Activated CD4-positive, CD25-positive, alpha-beta regulatory T cell treated with anti-CD3 and anti-CD28 coated beads, Interleukin-2, amount 50 U/mL, for 16 hours (primary cell): ENCODE data around the gene UCN.
"Not testable (repeated sequence)": the region's sequence is repeated elsewhere in the genome, so short reads cannot be mapped to it uniquely, and the experiment has no call there.

Source experiments
- DNase-seq: peaks from one replicate; pipeline ENCODE4 v3.0.0-alpha.2; 2020; ENCODE audit warnings: low read depth, low spot score

Gene UCN

DNA sequence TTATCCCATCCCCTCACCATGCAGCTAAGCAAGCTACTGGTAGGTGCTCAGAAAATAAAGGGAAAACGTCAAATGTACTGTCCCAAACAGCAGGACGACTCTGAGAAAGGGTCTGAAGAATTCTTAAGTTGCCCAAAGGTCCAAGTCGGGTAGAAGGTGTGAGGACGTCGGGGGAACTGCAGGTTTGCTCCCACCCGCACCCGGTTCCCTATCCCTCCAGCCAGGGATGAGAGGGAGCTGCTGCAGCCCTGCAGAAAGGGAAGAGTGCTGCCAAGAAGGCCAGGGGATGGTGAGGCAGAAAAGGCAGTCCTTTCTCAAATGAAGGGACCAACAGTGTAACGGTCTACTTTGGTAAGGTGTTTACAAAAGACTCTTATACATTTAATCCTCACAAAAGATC, 6.9 kb upstream of the UCN start:
- no peak for DNase-seq

DNA sequence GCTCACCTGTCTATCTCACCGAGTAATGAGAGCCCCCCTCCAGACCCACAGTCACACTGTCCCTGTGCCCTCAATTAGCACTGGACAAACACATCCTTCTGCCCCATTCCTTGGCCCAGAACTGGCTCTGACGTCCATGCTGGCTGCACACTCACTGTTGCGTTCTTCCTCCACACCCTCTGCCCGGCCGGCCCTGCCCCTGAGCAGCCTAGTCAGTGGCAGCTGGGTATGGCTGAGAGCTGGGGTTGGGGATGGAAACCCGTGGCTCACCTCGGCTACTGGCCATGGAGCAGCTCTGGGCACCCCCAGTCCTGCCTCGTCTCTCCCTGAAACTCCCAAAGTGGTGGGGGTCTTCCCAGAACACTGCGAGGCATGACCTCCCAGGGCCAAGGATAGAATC, 6.5 kb upstream of the UCN start:
- no peak for DNase-seq

GRCh38 chr2:27313882-27314645, 5.8 kb upstream of the UCN start:
- no peak for DNase-seq

GRCh38 chr2:27312152-27312551, 3.9 kb upstream of the UCN start:
- no peak for DNase-seq

DNA sequence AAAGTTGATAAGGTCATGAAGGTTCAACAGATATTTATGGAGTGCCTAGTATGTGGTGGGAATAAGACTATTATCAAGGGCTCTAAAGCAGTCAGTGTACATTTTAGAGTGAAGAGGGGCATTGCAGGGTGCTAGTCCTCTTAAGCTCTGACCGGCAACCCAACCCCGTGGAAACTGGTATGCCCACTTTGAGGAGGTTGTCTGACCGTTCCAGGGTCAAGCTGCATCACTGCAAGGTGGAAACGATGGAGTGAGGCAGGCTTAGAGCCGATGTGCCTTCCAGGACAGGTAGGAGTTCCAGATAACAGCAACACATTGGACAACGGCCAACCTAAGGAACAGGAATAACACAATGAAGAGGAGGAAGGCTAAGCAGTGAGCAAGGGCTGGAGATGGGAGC, 1.4 kb upstream of the UCN start:
- no peak for DNase-seq

- no peak for DNase-seq
Measured at GRCh38 chr2:27307545-27308358, 493 bp downstream of the UCN start.

DNA sequence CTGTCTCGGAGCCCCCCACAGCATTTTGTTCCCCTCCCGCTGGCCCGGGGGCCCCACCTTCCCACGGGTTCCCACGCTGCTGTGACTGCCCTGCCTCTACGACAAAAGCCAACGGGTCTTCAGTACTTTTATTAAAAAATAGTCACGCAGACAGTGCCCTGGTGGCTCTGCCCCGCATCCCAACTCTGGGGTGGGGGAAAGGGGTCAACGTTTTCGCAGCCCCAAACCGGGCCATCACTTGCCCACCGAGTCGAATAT, 1.0 kb downstream of the UCN start:
- no peak for DNase-seq

GRCh38 chr2:27306573-27307286, 1.5 kb downstream of the UCN start:
- no peak for DNase-seq

GRCh38 chr2:27306136-27306535, 2.1 kb downstream of the UCN start:
- DNase-seq: no peak

DNA sequence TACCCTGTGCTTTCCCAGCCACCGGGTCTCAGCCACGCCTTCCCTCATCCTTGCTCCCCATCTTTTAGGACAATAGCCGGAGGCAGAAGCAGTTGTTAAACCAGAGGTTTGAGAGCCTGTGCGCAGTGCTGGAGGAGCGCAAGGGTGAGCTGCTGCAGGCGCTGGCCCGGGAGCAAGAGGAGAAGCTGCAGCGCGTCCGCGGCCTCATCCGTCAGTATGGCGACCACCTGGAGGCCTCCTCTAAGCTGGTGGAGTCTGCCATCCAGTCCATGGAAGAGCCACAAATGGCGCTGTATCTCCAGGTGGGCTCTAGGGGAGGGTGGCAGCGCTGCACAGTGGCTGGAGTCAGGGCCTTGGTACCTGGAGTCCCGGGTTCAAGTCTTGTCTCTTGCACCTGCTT, 2.7 kb downstream of the UCN start:
- no peak for DNase-seq

DNA sequence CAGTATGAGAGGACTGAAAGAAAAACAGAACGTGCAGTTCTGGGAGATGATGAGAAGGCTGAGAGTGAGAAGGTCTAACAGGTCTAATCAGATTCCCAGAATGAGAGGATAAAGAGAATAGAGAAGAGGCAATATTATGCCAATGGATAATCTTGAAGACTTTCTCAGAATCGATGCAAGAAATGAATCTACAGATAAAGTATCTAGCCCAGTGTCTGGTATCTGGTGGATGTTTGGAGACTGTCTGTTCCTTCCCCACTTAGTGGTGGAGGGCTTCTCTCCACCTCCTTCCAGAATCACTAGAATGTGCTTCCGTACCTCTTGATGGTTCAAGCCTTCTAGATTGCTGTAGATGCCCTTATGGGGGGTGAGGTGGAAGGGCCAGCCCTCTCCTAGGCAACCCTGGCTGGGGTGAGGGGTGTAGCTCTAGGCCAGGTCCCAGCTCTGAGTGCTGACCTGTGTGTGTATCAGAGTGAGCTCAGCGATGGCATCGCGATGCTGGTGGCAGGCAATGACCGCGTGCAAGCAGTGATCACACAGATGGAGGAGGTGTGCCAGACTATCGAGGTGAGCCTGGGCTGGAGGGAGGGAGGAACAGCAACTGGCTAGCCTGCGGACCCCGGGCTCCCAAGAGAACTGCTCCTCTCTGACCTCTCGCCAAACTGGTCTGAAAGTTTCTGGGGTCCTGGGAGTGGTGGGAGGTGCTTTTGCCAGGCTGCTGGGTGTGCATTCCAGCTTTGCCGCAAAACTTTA, 3.6 kb downstream of the UCN start:
- DNase-seq: no peak

DNA sequence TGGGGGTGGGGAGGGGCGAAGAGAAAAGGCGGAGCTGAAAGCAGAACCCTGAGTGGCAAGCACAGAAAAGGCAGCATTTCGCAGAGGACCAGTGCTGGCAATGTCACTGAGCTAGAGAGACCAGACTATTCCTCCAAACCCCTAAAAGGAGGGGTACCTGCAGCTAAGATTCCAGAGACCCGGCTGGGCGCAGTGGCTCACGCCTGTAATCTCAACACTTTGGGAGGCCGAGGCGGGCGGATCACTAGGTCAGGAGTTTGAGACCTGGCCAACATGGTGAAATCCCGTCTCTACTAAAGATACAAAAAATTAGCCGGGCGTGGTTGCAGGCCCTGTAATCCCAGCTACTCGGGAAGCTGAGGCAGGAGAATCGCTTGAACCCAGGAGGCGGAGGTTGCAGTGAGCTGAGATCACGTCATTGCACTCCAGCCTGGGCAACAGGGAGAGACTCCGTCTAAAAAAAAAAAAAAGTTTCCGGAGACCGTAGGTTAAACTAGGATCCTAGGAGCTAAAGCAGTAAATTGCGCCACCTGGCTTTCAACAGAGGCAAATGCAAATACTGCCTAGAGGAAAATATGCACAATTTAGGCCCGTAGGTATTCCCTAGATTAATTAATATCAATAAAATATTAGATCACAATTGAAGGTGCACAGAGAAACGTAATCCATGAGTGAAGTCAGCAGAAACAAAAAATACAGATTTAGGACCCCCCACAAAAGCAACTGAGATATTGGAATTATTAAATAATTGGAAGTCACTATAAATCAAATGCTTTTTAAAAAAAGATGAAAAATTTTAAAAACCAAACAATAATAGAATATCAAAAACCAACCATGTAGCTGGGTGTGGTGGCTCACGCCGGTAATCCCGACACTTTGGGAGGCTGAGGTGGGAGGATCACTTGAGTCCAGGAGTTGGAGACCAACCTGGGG, 4.9 kb downstream of the UCN start:
- no peak for DNase-seq

- not testable (repeated sequence) for DNase-seq
Measured at GRCh38 chr2:27300606-27301005, 7.6 kb downstream of the UCN start.

GRCh38 chr2:27298391-27299080, 9.7 kb downstream of the UCN start:
- no peak for DNase-seq

GRCh38 chr2:27297195-27297594, 11.1 kb downstream of the UCN start:
- DNase-seq: no peak

- no peak for DNase-seq
Measured at GRCh38 chr2:27296481-27296880, 11.8 kb downstream of the UCN start.

GRCh38 chr2:27294928-27295327, 13.3 kb downstream of the UCN start:
- DNase-seq: no peak

DNA sequence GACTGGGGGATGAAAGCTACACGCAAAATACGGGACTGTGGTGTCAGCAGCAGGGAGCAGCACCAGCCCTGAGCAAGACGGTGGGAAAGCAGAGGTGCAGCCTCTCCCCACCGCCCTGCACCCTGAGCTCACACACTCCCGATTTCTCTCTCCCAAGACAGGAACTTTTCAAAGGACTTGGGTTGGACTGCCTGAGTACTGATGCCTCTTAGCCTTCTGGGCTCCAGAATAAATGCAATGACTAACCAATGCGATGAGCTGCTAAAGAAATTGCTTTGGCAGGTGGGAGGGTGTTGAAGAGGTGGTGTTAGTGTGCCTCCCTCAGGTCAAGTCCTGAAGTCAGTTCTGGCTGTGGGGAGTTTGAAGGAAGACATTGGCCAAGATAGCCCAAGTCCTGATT, 16.4 kb downstream of the UCN start:
- DNase-seq: no peak

- no peak for DNase-seq
Measured at GRCh38 chr2:27290549-27290948, 17.7 kb downstream of the UCN start.

- DNase-seq: no peak
Measured at GRCh38 chr2:27288610-27289009, 19.6 kb downstream of the UCN start.
